ENCODE measurements around the gene ESRRA. TPM values are rescaled to one million over a fixed set of nuclear protein-coding genes. Genes with fewer than 3 reads are reported as not detected.

ESRRA gene
- total RNA-seq, 1 donor from 2014 or later, result 34.7 TPM

- Mint-ChIP-seq H3K36me3 (ENCODE audit: low read depth) (peaks cover 15% of the 10 kb centered on the region), H3K27ac (ENCODE audit: unreplicated experiment) (no peak overlapping the region), H3K4me1 (peaks cover 14% of the 10 kb centered on the region), H3K9me3 (no peaks in the 10 kb centered on the region), H3K4me3 (peak overlapping the region; percentile 41), H3K27me3 (ENCODE audit: low read depth) (no peaks in the 10 kb centered on the region)
- TF ChIP-seq, protein P1, sequence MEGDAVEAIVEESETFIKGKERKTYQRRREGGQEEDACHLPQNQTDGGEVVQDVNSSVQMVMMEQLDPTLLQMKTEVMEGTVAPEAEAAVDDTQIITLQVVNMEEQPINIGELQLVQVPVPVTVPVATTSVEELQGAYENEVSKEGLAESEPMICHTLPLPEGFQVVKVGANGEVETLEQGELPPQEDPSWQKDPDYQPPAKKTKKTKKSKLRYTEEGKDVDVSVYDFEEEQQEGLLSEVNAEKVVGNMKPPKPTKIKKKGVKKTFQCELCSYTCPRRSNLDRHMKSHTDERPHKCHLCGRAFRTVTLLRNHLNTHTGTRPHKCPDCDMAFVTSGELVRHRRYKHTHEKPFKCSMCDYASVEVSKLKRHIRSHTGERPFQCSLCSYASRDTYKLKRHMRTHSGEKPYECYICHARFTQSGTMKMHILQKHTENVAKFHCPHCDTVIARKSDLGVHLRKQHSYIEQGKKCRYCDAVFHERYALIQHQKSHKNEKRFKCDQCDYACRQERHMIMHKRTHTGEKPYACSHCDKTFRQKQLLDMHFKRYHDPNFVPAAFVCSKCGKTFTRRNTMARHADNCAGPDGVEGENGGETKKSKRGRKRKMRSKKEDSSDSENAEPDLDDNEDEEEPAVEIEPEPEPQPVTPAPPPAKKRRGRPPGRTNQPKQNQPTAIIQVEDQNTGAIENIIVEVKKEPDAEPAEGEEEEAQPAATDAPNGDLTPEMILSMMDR (conservative IDR thresholded peaks at IDR 0.05), result no peak
- DNase-seq (ENCODE audit: low read depth, low spot score), result no peak
Observed at GRCh38 chr11:64260147-64260708, 45.1 kb upstream of the ESRRA start.

- DNase-seq (ENCODE audit: low read depth, low spot score), result no peak
- Mint-ChIP-seq H3K27me3 (ENCODE audit: low read depth) (no peaks in the 10 kb centered on the region), H3K36me3 (ENCODE audit: low read depth) (peaks cover 15% of the 10 kb centered on the region), H3K4me1 (peaks cover 14% of the 10 kb centered on the region), H3K4me3 (no peak overlapping the region), H3K9me3 (no peaks in the 10 kb centered on the region), H3K27ac (ENCODE audit: unreplicated experiment) (no peak overlapping the region)
- TF ChIP-seq, protein P1 (conservative IDR thresholded peaks at IDR 0.05), result no peak
Observed at GRCh38 chr11:64261556-64262080, 43.7 kb upstream of the ESRRA start.

- Mint-ChIP-seq H3K27me3 (ENCODE audit: low read depth) (no peaks in the 10 kb centered on the region), H3K4me3 (no peak overlapping the region), H3K36me3 (ENCODE audit: low read depth) (peaks cover 15% of the 10 kb centered on the region), H3K9me3 (no peaks in the 10 kb centered on the region), H3K27ac (ENCODE audit: unreplicated experiment) (no peak overlapping the region), H3K4me1 (peaks cover 14% of the 10 kb centered on the region)
- TF ChIP-seq, protein P1 (conservative IDR thresholded peaks at IDR 0.05), result no peak
- DNase-seq (ENCODE audit: low read depth, low spot score), result no peak
Observed at GRCh38 chr11:64262271-64263002, 42.9 kb upstream of the ESRRA start.

GRCh38 chr11:64263021-64263946 lies 42.0 kb upstream of the ESRRA start:
- peak overlapping the region; percentile 97 for H3K27ac Mint-ChIP-seq (ENCODE audit: unreplicated experiment)
- no peaks in the 10 kb centered on the region for H3K9me3 Mint-ChIP-seq
- TF ChIP-seq, protein P1 (conservative IDR thresholded peaks at IDR 0.05), result no peak
- peaks cover 13% of the 10 kb centered on the region for H3K36me3 Mint-ChIP-seq (ENCODE audit: low read depth)
- DNase-seq (ENCODE audit: low read depth, low spot score), result no peak
- no peaks in the 10 kb centered on the region for H3K27me3 Mint-ChIP-seq (ENCODE audit: low read depth)
- H3K4me1 Mint-ChIP-seq, result peaks cover 14% of the 10 kb centered on the region
- H3K4me3 Mint-ChIP-seq, result peak overlapping the region; percentile 49

- peaks cover 13% of the 10 kb centered on the region for H3K36me3 Mint-ChIP-seq (ENCODE audit: low read depth)
- no peak overlapping the region for H3K27ac Mint-ChIP-seq (ENCODE audit: unreplicated experiment)
- no peaks in the 10 kb centered on the region for H3K27me3 Mint-ChIP-seq (ENCODE audit: low read depth)
- TF ChIP-seq, protein P1 (conservative IDR thresholded peaks at IDR 0.05), result no peak
- H3K4me3 Mint-ChIP-seq, result peak overlapping the region; percentile 38
- no peaks in the 10 kb centered on the region for H3K9me3 Mint-ChIP-seq
- H3K4me1 Mint-ChIP-seq, result peaks cover 18% of the 10 kb centered on the region
- DNase-seq (ENCODE audit: low read depth, low spot score), result no peak
Observed at GRCh38 chr11:64263947-64264317, 41.4 kb upstream of the ESRRA start.
